NCI-H82 (cell line): ENCODE data around the gene AMPH.
"Not testable (repeated sequence)": the region's sequence is repeated elsewhere in the genome, so short reads cannot be mapped to it uniquely, and the experiment has no call there.

Source experiments
- DNase-seq: peaks from one replicate; lab custom pipeline; 2025; lab: John Stamatoyannopoulos, UW

The AMPH gene

DNA sequence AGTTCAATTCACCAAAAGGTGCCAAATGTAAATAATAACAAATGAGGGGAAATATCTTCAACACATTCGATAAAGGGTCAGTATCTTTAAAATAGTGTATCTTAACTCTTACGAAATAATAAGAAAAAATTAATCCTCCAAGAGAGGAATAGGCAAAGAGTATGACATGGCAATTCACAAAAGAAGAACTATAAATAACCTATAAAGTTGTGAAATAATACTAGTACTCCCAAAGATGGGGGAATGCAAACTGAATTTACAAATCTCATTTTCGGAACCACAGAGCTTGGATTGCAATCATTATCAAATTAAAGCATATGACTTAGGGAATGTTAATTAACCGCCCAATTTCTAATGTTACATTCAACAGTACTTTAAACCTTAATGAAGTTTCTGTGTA lies 279.6 kb downstream of the AMPH start:
- DNase-seq, result no peak

- not testable (repeated sequence) for DNase-seq
Measured at GRCh38 chr7:38350777-38351176, 280.4 kb downstream of the AMPH start.

DNA sequence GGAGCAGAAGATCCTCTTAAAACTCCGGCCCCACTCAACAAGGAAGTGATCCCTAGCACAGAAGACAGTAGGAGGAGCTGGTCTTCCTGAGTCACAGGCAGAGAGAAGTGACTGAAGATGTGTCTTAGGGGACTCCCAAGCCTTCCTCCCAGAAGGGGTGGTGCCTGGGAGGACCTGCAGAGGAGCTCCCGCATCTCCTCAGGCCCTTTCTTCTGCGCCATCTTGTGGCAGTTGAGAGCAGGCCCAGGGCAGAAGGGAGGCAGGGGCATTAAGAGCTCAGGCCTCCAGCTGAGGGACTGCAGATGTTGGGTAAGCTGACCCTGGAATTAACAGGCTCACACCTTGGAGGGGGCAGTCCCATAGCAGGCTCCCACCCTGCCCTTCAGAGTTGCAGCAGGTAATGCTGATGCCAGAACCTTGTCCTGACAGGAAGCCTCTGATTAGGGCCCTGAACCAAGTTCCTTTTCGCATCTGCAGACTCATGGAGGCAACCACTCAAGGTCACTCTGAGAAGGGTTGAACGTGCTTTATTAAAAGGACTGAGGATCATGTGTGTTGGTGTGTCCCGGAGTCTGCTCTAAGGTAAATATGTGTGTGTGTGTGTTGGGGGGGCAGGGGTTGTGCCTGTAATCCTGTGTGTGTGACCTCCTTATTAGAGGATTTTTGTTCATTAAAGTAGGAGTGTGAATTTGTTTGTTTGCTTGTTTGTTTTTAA lies 281.1 kb downstream of the AMPH start:
- peak; percentile 75 for DNase-seq

GRCh38 chr7:38349126-38349795 lies 281.9 kb downstream of the AMPH start:
- DNase-seq, result peak; percentile 35

- peak; percentile 93 for DNase-seq
Measured at GRCh38 chr7:38345299-38346172, 285.6 kb downstream of the AMPH start.

GRCh38 chr7:38344741-38345140 lies 286.4 kb downstream of the AMPH start:
- DNase-seq, result peak; percentile 92

DNA sequence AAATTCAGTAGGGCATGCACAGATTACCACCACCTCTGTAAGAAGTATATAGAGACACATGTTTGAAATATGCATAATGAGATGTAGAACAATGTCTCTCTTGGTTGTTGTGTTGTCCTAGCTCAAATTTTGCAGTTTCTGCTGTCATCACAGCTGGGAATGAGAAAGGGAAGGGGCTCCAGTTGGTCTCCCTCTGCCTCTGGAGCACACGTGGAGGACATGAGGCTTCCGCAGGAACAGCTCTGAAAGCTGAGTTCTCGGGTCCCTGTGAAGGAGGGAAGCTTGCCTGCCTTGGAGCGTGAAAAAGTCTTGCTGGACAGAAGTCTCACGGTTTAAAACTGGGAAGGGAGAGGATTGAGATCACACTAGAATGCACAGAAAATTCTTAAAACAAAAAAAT lies 289.0 kb downstream of the AMPH start:
- peak; percentile 41 for DNase-seq

DNA sequence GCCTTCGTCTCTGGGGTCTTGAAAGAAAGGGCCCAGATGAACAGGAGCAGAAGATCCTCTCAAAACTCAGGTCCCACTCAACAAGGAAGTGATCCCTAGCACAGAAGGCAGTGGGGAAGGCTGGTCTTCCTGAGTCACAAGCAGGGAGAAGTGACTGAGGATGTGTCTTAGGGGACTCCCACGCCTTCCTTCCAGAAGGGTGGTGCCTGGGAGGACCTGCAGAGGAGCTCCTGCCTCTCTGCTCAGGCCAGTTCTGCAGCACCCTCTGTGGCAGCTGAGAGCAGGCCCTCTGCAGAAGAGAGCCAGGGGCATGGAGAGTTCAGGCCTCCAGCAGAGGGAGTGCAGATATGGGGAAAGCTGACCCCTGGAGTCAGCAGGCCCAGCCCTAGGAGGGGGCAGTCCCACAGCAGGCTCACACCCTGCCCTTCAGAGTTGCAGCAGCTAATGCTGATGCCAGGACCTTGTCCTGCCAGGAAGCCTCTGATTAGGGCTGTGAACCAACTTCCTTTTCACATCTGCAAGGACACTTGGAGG lies 289.9 kb downstream of the AMPH start:
- DNase-seq, result peak; percentile 80

GRCh38 chr7:38339953-38340819 lies 291.0 kb downstream of the AMPH start:
- DNase-seq, result peak; percentile 94

DNA sequence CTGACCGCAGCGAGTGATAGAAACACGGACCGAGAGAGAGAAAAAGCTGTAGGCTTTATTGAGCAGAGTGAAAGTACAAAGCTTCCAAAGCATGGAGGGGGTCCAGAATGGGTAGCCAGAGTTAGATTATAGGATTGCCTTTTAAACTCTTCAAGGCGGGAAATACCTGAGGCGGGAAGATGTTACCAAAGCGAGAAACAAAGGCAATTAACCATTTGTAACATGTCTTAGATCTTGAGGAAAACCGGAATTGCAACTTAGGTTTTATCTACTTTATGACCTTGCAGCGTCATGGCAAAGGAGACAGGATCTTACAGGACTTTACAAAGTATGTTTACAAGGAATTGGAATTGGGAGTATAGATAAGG lies 295.0 kb downstream of the AMPH start:
- DNase-seq, result not testable (repeated sequence)

- peak; percentile 92 for DNase-seq
Measured at GRCh38 chr7:38335492-38336147, 295.6 kb downstream of the AMPH start.

DNA sequence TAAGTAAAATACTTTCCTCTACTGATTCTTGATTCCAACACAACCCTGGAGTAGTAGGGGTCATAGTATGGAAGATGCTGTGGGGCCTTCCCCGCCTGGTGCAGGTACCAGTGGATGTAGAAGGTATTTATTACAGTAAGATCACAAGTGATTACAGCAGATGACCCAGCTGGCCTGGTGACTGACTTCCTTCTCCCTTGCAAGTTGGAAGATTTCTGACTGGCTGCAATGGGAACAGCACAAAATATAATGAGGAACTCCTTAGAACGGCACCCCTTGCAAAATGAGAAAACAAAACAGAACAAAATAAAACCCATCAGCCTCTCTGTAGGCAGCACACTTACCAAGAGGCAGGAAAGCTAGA lies 296.1 kb downstream of the AMPH start:
- peak; percentile 48 for DNase-seq

GRCh38 chr7:38334163-38334562 lies 297.0 kb downstream of the AMPH start:
- no peak for DNase-seq
